HepG2 (cell line): ENCODE data around the gene C2orf76. TPM values are rescaled to one million over a fixed set of nuclear protein-coding genes. Genes with fewer than 3 reads are reported as not detected.
A peak's percentile ranks its signal among the peaks of the same experiment; 100 is the strongest.

Source experiments
- ATAC-seq: fragments of 200-7000 bp; cut with Tn5 transposase; 3 replicates; pipeline ENCODE4 v1.9.1; 2020; ENCODE audit warnings: mild to moderate bottlenecking, moderate library complexity
- BruUV-seq: library from RNA; stranded (reverse); fragments of 400-500 nt; replicated peaks from 2 replicates; lab custom pipeline; 2021; lab: Mats Ljungman, UMichigan
- CTCF ChIA-PET: fragments of 300-600 bp; formaldehyde crosslinking; extraction: SDS; loops from one replicate; lab custom pipeline; 2021; ENCODE audit warnings: low total read pairs, inconsistent platforms, low intra/inter-chr PET ratio; lab: Yijun Ruan, JAX
- POLR2A ChIA-PET: fragments of 350-600 bp; sonication (Branson Sonifier 250); formaldehyde crosslinking; loops from one replicate; lab custom pipeline; 2020; ENCODE audit warnings: antibody characterized with exemption, inconsistent platforms; lab: Yijun Ruan, JAX
- DNase-seq: peaks from one replicate; pipeline ENCODE4 v3.0.0-alpha.2; 2015; ENCODE audit warnings: low spot score
- FAIRE-seq: peaks from 3 replicates; lab custom pipeline; 2011; peaks lifted over from hg19 to GRCh38; lab: Jason Lieb, UNC
- H2AFZ ChIP-seq: one replicate; pipeline ENCODE4 v1.6.1; 2011; ENCODE audit warnings: low read length, inconsistent platforms
- H3K27ac ChIP-seq: fragments of 300-600 bp; 3 replicates; pipeline ENCODE4 v1.8.0; 2011; ENCODE audit warnings: mixed run types, mild to moderate bottlenecking, mixed read lengths, low read length, inconsistent platforms; ENCODE audit not compliant: insufficient read depth; ENCODE audit errors: extremely low read length
- H3K27me3 ChIP-seq, 2 experiments: fragments of 200-600 bp in 1 of 2; 2 replicates in 1 of 2; 3 replicates in 1 of 2; pipeline versions ENCODE4 v1.6.0 to v1.8.0; 2011; ENCODE audit warnings: low read length in 2 of 2, mild to moderate bottlenecking in 2 of 2, moderate library complexity in 2 of 2, inconsistent platforms in 1 of 2; ENCODE audit not compliant: insufficient read depth in 2 of 2, control insufficient read depth in 1 of 2
- H3K36me3 ChIP-seq, 2 experiments: fragments of 200-600 bp in 1 of 2; replicated peaks in 1 of 2; 2 replicates in 1 of 2; 3 replicates in 1 of 2; pipeline versions ENCODE4 v1.5.1 to v1.8.0; 2011; ENCODE audit warnings: low read length in 2 of 2, inconsistent platforms in 1 of 2; ENCODE audit not compliant: insufficient read depth in 2 of 2, control insufficient read depth in 1 of 2
- H3K4me1 ChIP-seq: 2 replicates; pipeline ENCODE4 v1.5.1; 2012; ENCODE audit warnings: low read length, inconsistent platforms; ENCODE audit not compliant: insufficient read depth
- H3K4me2 ChIP-seq: 2 replicates; pipeline ENCODE4 v1.6.0; 2011; ENCODE audit warnings: low read depth, low read length, inconsistent platforms
- H3K4me3 ChIP-seq, 3 experiments: fragments of 200-600 bp in 1 of 3; sonication (generic), shearing (Covaris generic) in 1 of 3; replicated peaks in 1 of 3; 2 replicates each; pipeline ENCODE4 v1.5.1; 2011 to 2016; ENCODE audit warnings: low read length in 3 of 3, inconsistent platforms in 2 of 3, low read depth in 2 of 3, mild to moderate bottlenecking in 2 of 3, control low read depth in 1 of 3, mixed read lengths in 1 of 3; ENCODE audit not compliant: insufficient read depth in 1 of 3
- H3K79me2 ChIP-seq: one replicate; pipeline ENCODE4 v1.6.1; 2011; ENCODE audit warnings: low read length, inconsistent platforms; ENCODE audit not compliant: insufficient read depth
- H3K9ac ChIP-seq: 2 replicates; pipeline ENCODE4 v1.6.0; 2011; ENCODE audit warnings: mild to moderate bottlenecking, low read depth, low read length, inconsistent platforms; ENCODE audit not compliant: insufficient read depth
- H3K9me3 ChIP-seq: 2 replicates; pipeline ENCODE4 v1.5.1; 2012; ENCODE audit warnings: mild to moderate bottlenecking, low read length
- H4K20me1 ChIP-seq: 2 replicates; pipeline ENCODE4 v1.6.0; 2011; ENCODE audit warnings: inconsistent platforms, mild to moderate bottlenecking, low read length, moderate library complexity; ENCODE audit not compliant: insufficient read depth
- FOXC1 ChIP-seq: sonication (generic); formaldehyde crosslinking; IDR thresholded peaks from 2 replicates; pipeline ENCODE4 v1.8.0; 2022; ENCODE audit warnings: mild to moderate bottlenecking, missing genetic modification reagents, borderline replicate concordance
- FOXO1 ChIP-seq: sonication (generic); formaldehyde crosslinking; IDR thresholded peaks from 2 replicates; pipeline ENCODE4 v1.4.0; 2020; ENCODE audit warnings: missing genetic modification reagents
- HNF4A ChIP-seq: sonication (generic); formaldehyde crosslinking; IDR thresholded peaks from 2 replicates; pipeline ENCODE4 v1.4.0; 2020; ENCODE audit warnings: missing genetic modification reagents
- POLR2AphosphoS5 ChIP-seq: IDR thresholded peaks from 2 replicates; pipeline ENCODE4 v1.6.1; 2012; ENCODE audit warnings: low read depth, low read length
- SAP130 ChIP-seq: IDR thresholded peaks from 2 replicates; pipeline ENCODE4 v1.6.1; 2016; ENCODE audit warnings: low read depth
- SCMH1 ChIP-seq: sonication (generic); formaldehyde crosslinking; IDR thresholded peaks from 2 replicates; pipeline ENCODE4 v1.9.0; 2021; ENCODE audit warnings: missing genetic modification reagents, mild to moderate bottlenecking, borderline replicate concordance
- TEAD3 ChIP-seq: optimal IDR thresholded peaks from 2 replicates; pipeline ENCODE3; 2016; ENCODE audit warnings: borderline replicate concordance
- ZMYM3 ChIP-seq: sonication (generic); formaldehyde crosslinking; IDR thresholded peaks from 2 replicates; pipeline ENCODE4 v1.5.1; 2020; ENCODE audit warnings: mild to moderate bottlenecking, missing genetic modification reagents
- ZMYM4 ChIP-seq: sonication (generic); formaldehyde crosslinking; IDR thresholded peaks from 2 replicates; pipeline ENCODE4 v1.8.1; 2023; ENCODE audit warnings: mild to moderate bottlenecking, missing genetic modification reagents
- WGBS: methylation state at CpG from one replicate; pipeline ENCODE4 v1.1.6; 2017; ENCODE audit warnings: low lambda C conversion rate; 5-methylcytosine and 5-hydroxymethylcytosine counted together
- in situ Hi-C: cut with HindIII; loops from 2 replicates; pipeline ENCODE4 v1.10.0; 2017; ENCODE audit warnings: low pct_unique_long_range_greater_than_20kb; ENCODE audit not compliant: extremely low pct_ligation_motif_present
- intact Hi-C: fragments of 100-400 bp; cut with micrococcal nuclease; formaldehyde crosslinking; loops from one replicate; pipeline ENCODE4 v1.10.0; 2022; ENCODE audit not compliant: unreplicated experiment
- polyA plus RNA-seq, 8 experiments: library from polyadenylated mRNA; depleted of rRNA in 3 of 8; stranded (reverse) in 7 of 8; unstranded in 1 of 8; fragments of >200 nt; fragmentation: Illumina TruSeq in 4 of 8; extraction: Trizol in 4 of 8; gene quantifications; 2 replicates each; pipeline versions ENCODE4 v1.2.1 to v1.2.3, GENCODE V29; 2011 to 2016; ENCODE audit warnings: low read depth in 4 of 8, missing spikeins in 1 of 8, mixed read lengths in 1 of 8; ENCODE audit not compliant: insufficient read depth in 1 of 8
- total RNA-seq, 5 experiments: library from RNA; depleted of rRNA; stranded (reverse); fragments of >200 nt; fragmentation: Illumina TruSeq; extraction: Trizol; gene quantifications; 2 replicates each; pipeline ENCODE4 v1.2.3, GENCODE V29; 2016; ENCODE audit warnings: low read depth in 1 of 5
- TF ChIP-seq, protein P1 (sequence below): sonication (generic); formaldehyde crosslinking; IDR thresholded peaks from 2 replicates; pipeline ENCODE4 v1.5.0; 2020; ENCODE audit warnings: mild to moderate bottlenecking, missing genetic modification reagents, borderline replicate concordance
- TF ChIP-seq, protein P2 (sequence below): sonication (generic); formaldehyde crosslinking; IDR thresholded peaks from 2 replicates; pipeline ENCODE4 v1.4.0; 2020; ENCODE audit warnings: mild to moderate bottlenecking, low read depth, missing genetic modification reagents
- TF ChIP-seq, protein P3 (sequence below): sonication (generic); formaldehyde crosslinking; IDR thresholded peaks from 2 replicates; pipeline ENCODE4 v1.5.0; 2020; ENCODE audit warnings: missing genetic modification reagents
- TF ChIP-seq, protein P4 (sequence below): sonication (generic); formaldehyde crosslinking; IDR thresholded peaks from 2 replicates; pipeline ENCODE4 v1.4.0; 2020; ENCODE audit warnings: missing genetic modification reagents; ENCODE audit errors: not compliant biosample characterization

Gene C2orf76
- total and polyA plus RNA-seq, 2 of the 13 experiments (the other 11 are each of a cell fraction or from before 2014, with no cell fraction given), result 7.7 to 8.5 TPM

DNA sequence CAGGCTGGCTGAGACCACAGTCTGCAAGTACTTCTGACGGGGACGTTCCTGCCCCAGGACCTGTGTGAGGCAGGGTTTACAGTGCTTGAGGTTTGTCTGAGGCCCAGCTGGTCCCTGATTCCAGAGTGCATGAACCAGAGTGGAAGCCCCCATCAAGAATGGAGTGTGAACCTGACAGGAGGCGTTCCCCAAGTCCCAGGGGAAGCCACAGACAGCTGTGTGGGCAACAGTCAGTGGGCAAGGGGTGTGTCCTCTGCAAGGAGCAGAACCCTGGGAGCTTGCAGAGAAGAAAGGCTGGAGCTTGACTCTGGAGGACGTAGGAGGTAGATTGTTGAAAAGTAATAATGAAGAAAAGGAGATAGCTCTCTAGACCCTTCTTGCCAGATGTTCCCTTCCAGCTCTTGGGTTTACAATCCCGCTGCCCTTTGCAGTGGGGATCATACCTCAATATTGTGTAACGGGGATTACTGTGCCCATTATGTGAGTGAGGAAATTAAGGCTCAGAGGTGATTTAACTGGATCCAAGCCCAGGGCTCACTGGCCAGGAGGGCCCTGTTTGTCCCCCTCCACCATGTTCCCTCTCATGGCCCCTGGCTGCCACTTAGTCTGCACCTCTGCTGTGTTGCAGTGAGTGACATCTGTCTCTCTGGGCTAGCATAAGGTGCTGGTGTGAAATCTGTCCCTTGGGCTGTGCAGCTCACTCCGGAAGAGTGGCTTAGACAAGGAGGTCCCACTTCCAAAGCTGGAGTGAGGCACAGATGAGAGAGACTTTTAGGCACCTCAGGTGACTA, 6.3 kb upstream of the C2orf76 start:
- H3K27ac ChIP-seq, result peak overlapping the region; percentile 54
- H3K4me2 ChIP-seq, result no peak overlapping the region
- no peaks in the 10 kb centered on the region for H3K9me3 ChIP-seq
- peaks cover 39 to 54% of the 10 kb centered on the region in 2 experiments for H3K36me3 ChIP-seq
- ChIA-PET POLR2A (no interaction called here), CTCF (no interaction called here)
- FAIRE-seq (no peak), DNase-seq (no peak), ATAC-seq (peak; percentile 49)
- H3K4me1 ChIP-seq, result peaks cover 52% of the 10 kb centered on the region
- intact Hi-C loops (no loop called here), in situ Hi-C loops (no loop called here)
- no peak overlapping the region for H3K9ac ChIP-seq
- no peak overlapping the region for H2AFZ ChIP-seq
- 98% methylated on average over 7 of the region's 7 CpGs for WGBS
- H4K20me1 ChIP-seq, result peaks cover 22% of the 10 kb centered on the region
- H3K27me3 ChIP-seq, result no peaks in the 10 kb centered on the region
- BruUV-seq, result no TSS peak
- no peak overlapping the region for H3K4me3 ChIP-seq
- peaks cover 18% of the 10 kb centered on the region for H3K79me2 ChIP-seq
- TF ChIP-seq FOXC1 (CRISPR knock-in tag) (no peak), ZMYM3 (CRISPR knock-in tag) (no peak; the same call in 1 of the 2 replicates), ZMYM4 (CRISPR knock-in tag) (no peak), TEAD3 (no peak), SAP130 (no peak), SCMH1 (no peak), FOXO1 (no peak), POLR2AphosphoS5 (peak; percentile 29; the same call in 1 of the 2 replicates), HNF4A (CRISPR knock-in tag) (no peak)
- TF ChIP-seq, protein P1, sequence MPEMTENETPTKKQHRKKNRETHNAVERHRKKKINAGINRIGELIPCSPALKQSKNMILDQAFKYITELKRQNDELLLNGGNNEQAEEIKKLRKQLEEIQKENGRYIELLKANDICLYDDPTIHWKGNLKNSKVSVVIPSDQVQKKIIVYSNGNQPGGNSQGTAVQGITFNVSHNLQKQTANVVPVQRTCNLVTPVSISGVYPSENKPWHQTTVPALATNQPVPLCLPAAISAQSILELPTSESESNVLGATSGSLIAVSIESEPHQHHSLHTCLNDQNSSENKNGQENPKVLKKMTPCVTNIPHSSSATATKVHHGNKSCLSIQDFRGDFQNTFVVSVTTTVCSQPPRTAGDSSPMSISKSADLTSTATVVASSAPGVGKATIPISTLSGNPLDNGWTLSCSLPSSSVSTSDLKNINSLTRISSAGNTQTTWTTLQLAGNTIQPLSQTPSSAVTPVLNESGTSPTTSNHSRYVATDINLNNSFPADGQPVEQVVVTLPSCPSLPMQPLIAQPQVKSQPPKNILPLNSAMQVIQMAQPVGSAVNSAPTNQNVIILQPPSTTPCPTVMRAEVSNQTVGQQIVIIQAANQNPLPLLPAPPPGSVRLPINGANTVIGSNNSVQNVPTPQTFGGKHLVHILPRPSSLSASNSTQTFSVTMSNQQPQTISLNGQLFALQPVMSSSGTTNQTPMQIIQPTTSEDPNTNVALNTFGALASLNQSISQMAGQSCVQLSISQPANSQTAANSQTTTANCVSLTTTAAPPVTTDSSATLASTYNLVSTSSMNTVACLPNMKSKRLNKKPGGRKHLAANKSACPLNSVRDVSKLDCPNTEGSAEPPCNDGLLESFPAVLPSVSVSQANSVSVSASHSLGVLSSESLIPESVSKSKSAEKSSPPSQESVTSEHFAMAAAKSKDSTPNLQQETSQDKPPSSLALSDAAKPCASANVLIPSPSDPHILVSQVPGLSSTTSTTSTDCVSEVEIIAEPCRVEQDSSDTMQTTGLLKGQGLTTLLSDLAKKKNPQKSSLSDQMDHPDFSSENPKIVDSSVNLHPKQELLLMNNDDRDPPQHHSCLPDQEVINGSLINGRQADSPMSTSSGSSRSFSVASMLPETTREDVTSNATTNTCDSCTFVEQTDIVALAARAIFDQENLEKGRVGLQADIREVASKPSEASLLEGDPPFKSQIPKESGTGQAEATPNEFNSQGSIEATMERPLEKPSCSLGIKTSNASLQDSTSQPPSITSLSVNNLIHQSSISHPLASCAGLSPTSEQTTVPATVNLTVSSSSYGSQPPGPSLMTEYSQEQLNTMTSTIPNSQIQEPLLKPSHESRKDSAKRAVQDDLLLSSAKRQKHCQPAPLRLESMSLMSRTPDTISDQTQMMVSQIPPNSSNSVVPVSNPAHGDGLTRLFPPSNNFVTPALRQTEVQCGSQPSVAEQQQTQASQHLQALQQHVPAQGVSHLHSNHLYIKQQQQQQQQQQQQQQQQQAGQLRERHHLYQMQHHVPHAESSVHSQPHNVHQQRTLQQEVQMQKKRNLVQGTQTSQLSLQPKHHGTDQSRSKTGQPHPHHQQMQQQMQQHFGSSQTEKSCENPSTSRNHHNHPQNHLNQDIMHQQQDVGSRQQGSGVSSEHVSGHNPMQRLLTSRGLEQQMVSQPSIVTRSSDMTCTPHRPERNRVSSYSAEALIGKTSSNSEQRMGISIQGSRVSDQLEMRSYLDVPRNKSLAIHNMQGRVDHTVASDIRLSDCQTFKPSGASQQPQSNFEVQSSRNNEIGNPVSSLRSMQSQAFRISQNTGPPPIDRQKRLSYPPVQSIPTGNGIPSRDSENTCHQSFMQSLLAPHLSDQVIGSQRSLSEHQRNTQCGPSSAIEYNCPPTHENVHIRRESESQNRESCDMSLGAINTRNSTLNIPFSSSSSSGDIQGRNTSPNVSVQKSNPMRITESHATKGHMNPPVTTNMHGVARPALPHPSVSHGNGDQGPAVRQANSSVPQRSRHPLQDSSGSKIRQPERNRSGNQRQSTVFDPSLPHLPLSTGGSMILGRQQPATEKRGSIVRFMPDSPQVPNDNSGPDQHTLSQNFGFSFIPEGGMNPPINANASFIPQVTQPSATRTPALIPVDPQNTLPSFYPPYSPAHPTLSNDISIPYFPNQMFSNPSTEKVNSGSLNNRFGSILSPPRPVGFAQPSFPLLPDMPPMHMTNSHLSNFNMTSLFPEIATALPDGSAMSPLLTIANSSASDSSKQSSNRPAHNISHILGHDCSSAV (CRISPR knock-in tag), result no peak
- TF ChIP-seq, protein P2, sequence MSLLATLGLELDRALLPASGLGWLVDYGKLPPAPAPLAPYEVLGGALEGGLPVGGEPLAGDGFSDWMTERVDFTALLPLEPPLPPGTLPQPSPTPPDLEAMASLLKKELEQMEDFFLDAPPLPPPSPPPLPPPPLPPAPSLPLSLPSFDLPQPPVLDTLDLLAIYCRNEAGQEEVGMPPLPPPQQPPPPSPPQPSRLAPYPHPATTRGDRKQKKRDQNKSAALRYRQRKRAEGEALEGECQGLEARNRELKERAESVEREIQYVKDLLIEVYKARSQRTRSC, result no peak
- TF ChIP-seq, protein P3, sequence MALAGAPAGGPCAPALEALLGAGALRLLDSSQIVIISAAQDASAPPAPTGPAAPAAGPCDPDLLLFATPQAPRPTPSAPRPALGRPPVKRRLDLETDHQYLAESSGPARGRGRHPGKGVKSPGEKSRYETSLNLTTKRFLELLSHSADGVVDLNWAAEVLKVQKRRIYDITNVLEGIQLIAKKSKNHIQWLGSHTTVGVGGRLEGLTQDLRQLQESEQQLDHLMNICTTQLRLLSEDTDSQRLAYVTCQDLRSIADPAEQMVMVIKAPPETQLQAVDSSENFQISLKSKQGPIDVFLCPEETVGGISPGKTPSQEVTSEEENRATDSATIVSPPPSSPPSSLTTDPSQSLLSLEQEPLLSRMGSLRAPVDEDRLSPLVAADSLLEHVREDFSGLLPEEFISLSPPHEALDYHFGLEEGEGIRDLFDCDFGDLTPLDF, result no peak
- TF ChIP-seq, protein P4, sequence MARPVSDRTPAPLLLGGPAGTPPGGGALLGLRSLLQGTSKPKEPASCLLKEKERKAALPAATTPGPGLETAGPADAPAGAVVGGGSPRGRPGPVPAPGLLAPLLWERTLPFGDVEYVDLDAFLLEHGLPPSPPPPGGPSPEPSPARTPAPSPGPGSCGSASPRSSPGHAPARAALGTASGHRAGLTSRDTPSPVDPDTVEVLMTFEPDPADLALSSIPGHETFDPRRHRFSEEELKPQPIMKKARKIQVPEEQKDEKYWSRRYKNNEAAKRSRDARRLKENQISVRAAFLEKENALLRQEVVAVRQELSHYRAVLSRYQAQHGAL (CRISPR knock-in tag), result no peak
